ENCODE data around the gene GSTO1.
"Not testable (repeated sequence)": the region's sequence is repeated elsewhere in the genome, so short reads cannot be mapped to it uniquely, and the experiment has no call there.

Gene GSTO1

DNA sequence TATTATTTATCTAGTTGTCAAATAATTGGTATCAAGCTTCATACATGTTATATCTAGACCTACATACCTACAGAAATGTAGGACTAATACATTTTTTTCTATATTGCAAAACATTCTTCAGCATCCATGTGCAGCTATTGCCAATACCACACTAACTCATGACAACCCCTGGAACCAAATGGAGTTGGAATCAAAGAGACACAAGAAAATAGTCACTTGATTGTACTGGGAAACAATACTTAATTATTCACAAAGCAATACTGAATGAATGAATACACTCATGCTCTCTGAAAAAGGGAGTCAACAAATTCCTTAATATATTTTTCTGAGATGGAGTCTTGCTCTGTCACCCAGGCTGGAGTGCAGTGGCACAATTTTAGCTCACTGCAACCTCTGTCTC is 12.1 kb upstream of the GSTO1 start:
- DNase-seq (ENCODE audit: extremely low read depth, low read depth): no peak
- no peak for TF ChIP-seq CTCF (IDR thresholded peaks at IDR 0.05; ENCODE audit: low read depth, low read length)

- not testable (repeated sequence) for DNase-seq (ENCODE audit: extremely low read depth, low read depth)
Observed at GRCh38 chr10:104243009-104243408, 11.7 kb upstream of the GSTO1 start.

DNA sequence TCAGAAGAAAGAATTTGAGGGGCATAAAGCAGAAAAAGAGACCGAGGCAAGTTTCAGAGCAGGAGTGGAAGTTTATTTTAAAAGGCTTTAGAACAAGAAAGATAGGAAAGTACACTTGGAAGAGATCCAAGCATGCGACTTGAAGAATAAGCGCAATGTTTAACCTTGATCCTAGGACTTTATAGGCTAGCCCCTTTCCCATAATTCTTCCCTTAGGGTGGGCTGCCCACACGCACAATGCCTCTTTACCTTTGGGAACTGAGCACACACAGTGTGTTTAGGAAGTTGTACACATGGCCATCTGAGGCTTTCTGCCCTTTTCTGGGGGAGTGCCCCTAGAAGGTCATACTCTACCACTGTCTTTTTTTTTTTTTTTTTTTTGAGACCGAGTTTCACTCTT is 11.2 kb upstream of the GSTO1 start:
- DNase-seq (ENCODE audit: extremely low read depth, low read depth): no peak
- TF ChIP-seq CTCF (IDR thresholded peaks at IDR 0.05; ENCODE audit: low read depth, low read length): no peak

GRCh38 chr10:104245066-104245632 is 9.5 kb upstream of the GSTO1 start:
- no peak for TF ChIP-seq CTCF (IDR thresholded peaks at IDR 0.05; ENCODE audit: low read depth, low read length)
- DNase-seq (ENCODE audit: extremely low read depth, low read depth): no peak

DNA sequence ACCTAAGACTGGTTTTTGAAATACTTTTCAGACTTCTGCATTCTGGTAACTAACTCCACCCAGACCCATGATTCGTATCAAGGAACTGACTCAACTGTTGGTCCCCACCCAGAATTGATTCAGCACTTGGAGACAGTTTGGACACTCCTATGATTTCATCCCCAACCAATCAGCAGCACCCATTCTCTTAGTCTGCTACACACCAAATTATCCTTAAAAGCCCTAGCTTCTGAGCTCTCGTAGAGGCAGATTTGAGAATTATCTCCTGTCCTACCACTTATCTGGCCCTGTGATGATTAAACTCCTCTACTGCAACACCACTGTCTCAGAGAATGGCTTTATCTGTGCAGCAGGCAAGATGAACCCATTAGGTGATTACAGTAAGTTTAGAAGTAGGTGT is 7.7 kb upstream of the GSTO1 start:
- TF ChIP-seq CTCF (IDR thresholded peaks at IDR 0.05; ENCODE audit: low read depth, low read length): no peak
- no peak for DNase-seq (ENCODE audit: extremely low read depth, low read depth)

GRCh38 chr10:104247513-104248146 is 7.1 kb upstream of the GSTO1 start:
- no peak for DNase-seq (ENCODE audit: extremely low read depth, low read depth)
- no peak for TF ChIP-seq CTCF (IDR thresholded peaks at IDR 0.05; ENCODE audit: low read depth, low read length)

DNA sequence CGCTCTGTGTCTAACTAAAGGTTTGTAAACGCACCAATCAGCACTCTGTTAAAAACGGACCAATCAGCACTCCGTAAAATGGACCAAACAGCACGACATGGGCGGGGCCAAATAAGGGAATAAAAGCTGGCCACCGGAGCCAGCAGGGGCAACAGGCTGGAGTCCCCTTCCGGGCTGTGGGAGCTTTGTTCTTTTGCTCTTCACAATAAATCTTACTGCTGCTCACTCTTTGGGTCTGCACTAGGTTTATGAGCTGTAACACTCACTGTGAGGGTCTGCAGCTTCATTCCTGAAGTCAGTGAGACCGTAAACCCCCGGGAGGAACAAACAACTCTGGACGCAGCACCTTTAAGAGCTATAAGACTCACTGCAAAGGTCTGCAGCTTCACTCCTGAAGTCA is 5.8 kb upstream of the GSTO1 start:
- DNase-seq (ENCODE audit: extremely low read depth, low read depth): not testable (repeated sequence)

DNA sequence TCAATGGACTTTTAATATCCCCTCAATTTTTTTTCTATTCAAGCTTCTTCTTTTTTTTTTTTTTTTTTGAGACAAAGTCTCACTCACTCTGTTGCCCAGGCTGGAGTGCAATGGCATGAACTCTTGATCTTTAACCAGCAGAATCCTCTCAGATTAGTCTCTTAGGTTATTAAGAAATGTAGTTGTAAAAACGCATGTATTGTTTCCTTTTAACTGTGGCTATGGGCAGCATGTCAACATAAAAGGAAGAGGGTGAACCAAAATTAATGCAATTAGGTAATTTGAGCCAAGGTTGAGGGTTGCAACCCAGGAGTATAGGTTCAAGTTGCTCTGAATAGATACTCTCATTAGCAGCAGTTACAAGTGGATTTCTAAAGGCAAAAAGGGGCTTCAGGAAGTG is 4.3 kb upstream of the GSTO1 start:
- TF ChIP-seq CTCF (IDR thresholded peaks at IDR 0.05; ENCODE audit: low read depth, low read length): no peak
- no peak for DNase-seq (ENCODE audit: extremely low read depth, low read depth)
